Omental fat pad (tissue), 4 donors: ENCODE results near the gene SEC11C. TPM values are rescaled to one million over a fixed set of nuclear protein-coding genes. Genes with fewer than 3 reads are reported as not detected.

Experiments used
- ATAC-seq: fragments of 150-250 bp; one replicate; pipeline ENCODE4 v1.9.1; 2016; ENCODE audit warnings: mild to moderate bottlenecking, moderate library complexity; ENCODE audit not compliant: low FRiP score
- DNase-seq: peaks from one replicate; pipeline ENCODE4 v3.0.0-alpha.2; 2019; ENCODE audit warnings: low spot score
- total RNA-seq, 4 donors: library from RNA; depleted of rRNA; stranded (reverse); fragments of >200 nt; gene quantifications; one replicate each; pipeline ENCODE4 v1.1.0, GENCODE V29; 2016
- TF ChIP-seq, protein P1 (sequence below), 3 donors: fragments of 450-650 bp; IDR thresholded peaks; one replicate each; pipeline ENCODE4 v1.5.1; 2016 to 2017; ENCODE audit warnings: antibody characterized with exemption in 3 of 3, mild to moderate bottlenecking in 3 of 3, moderate library complexity in 2 of 3

The SEC11C gene
- total RNA-seq, 4 donors from 2014 or later = 13.6 to 34.9 (median 20.5) TPM

GRCh38 chr18:59189008-59189407 is 49.3 kb downstream of the SEC11C start:
- TF ChIP-seq, protein P1, sequence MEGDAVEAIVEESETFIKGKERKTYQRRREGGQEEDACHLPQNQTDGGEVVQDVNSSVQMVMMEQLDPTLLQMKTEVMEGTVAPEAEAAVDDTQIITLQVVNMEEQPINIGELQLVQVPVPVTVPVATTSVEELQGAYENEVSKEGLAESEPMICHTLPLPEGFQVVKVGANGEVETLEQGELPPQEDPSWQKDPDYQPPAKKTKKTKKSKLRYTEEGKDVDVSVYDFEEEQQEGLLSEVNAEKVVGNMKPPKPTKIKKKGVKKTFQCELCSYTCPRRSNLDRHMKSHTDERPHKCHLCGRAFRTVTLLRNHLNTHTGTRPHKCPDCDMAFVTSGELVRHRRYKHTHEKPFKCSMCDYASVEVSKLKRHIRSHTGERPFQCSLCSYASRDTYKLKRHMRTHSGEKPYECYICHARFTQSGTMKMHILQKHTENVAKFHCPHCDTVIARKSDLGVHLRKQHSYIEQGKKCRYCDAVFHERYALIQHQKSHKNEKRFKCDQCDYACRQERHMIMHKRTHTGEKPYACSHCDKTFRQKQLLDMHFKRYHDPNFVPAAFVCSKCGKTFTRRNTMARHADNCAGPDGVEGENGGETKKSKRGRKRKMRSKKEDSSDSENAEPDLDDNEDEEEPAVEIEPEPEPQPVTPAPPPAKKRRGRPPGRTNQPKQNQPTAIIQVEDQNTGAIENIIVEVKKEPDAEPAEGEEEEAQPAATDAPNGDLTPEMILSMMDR (IDR thresholded peaks at IDR 0.05) = no peak
- ATAC-seq (no peak), DNase-seq (no peak)

DNA sequence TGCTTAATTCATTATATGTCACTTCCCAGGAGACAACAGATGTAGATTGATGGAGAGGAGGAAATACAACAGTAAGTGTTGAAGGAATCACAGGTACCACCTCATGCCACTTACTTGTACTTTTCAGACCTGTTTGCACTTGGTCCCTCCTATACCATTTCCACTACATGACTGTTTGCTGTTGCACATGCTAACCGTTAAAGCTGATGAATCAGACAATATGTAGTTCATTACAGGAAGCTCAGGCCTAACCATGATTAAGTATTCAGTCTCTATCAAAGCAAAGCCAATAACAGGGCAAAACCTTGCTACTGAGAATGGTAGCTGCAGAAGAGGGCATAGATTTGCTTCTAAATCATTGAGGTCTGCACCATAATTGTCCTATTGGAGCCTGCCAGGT is 50.1 kb downstream of the SEC11C start:
- ATAC-seq (no peak), DNase-seq (no peak)
- TF ChIP-seq, protein P1 (IDR thresholded peaks at IDR 0.05) = no peak

DNA sequence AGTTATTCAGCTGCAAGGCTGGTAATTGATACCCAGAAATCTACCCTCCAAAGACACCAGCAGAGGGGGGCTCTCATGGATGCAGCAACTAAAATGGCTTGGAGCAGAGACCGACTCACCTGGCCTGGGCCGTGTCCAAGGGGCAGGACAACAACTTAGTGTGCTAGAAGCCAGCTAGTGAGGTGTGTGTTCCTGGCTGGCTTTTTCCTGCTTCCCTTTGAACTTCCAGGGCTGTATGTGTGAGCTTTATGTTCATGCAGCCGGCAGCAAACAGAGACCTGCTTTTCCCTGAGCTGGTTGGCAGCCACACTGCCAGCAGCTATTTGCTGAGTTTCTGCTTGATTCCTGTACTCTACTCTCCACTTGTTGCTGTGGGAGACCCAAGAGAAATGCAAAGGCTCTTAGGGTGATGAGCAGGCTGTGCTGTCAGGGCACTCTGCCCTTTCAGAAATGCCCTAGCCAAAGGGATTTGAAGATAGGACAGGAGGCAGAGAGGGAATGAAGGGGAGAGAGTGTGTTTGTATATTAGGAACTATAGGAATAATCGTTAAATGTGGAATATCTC is 56.6 kb downstream of the SEC11C start:
- ATAC-seq (no peak), DNase-seq (no peak)
- TF ChIP-seq, protein P1 (IDR thresholded peaks at IDR 0.05) = no peak

DNA sequence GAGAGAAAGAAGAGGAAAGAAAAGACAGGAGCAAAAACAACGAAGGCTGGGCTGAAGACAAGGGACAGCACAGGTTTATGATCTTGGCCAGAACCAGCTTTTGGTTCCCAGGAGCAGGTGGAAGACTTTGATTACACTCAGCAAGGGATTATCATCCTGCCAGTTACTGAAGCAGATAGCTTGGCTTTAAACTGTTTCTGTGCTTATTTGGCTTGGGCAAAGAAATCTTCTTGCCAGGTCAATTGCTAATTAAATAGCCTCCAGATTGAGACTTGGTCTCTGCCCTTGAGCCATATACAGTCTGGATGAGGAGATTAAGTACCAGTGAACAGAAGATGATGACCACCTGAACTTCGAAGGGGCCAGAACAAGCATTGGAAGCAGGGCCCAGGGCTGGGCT is 58.0 kb downstream of the SEC11C start:
- DNase-seq = no peak
- ATAC-seq = no peak
- TF ChIP-seq, protein P1 (IDR thresholded peaks at IDR 0.05) = no peak

- TF ChIP-seq, protein P1 (IDR thresholded peaks at IDR 0.05) = no peak
- no peak for ATAC-seq
- no peak for DNase-seq
Observed at GRCh38 chr18:59198215-59198614, 58.5 kb downstream of the SEC11C start.

DNA sequence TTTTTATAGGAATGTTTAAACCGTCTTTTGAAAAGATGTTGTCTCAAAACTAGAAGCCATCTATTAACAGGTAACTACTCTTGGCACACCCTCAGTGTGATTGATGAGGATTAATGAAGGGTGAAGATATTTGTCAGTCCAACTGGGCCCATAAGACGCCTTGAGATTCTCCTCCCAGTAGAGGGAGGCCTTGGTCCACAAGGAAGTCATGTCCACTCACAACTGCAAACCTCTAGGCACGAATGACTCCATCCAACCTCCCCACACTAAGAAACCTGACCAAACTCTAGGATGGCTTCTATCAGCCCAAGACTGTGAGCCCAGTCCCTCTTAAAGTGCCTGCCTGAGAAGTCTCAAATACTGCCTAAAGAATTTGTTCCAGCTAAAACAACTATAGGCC is 61.1 kb downstream of the SEC11C start:
- DNase-seq (no peak), ATAC-seq (no peak)
- TF ChIP-seq, protein P1 (IDR thresholded peaks at IDR 0.05) = no peak

DNA sequence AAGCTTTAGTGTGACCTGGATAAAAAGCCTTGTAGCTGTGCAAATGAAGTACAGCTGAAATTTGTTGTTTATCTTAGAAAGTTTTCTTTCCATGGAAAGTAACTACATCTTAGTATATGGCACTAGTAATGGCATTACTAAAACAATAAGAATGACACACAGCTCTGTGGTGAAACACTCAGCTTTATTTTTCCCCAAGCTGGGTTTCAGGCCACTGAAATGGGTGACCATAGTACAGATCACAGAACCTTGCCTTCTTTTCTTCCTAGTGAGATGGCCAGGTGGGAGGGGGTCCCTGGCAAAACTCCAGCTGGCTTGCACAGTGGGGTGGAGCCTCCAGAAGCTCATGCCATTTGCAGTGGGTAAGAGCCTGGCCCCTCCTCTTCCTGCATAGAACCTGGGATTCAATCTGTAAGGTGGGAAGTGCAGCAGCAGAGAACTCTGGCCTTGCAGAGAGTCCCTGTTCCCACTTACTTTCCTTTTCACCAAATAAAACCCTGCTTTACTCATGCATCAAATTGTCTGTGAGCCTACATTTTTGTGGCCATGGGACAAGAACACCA is 62.7 kb downstream of the SEC11C start:
- no peak for ATAC-seq
- TF ChIP-seq, protein P1 (IDR thresholded peaks at IDR 0.05) = no peak
- DNase-seq = no peak
